Measurements from ENCODE around the gene PLSCR2.
A peak's percentile ranks its signal among the peaks of the same experiment; 100 is the strongest.
"Not testable (repeated sequence)": the region's sequence is repeated elsewhere in the genome, so short reads cannot be mapped to it uniquely, and the experiment has no call there.

The PLSCR2 gene

GRCh38 chr3:146469150-146470017 lies at the start of gene PLSCR2:
TSS of gene PLSCR2 (minus strand) at chr3:146469561. CDS start at chr3:146459904, 9,657 bp downstream.
- no peak for DNase-seq

DNA sequence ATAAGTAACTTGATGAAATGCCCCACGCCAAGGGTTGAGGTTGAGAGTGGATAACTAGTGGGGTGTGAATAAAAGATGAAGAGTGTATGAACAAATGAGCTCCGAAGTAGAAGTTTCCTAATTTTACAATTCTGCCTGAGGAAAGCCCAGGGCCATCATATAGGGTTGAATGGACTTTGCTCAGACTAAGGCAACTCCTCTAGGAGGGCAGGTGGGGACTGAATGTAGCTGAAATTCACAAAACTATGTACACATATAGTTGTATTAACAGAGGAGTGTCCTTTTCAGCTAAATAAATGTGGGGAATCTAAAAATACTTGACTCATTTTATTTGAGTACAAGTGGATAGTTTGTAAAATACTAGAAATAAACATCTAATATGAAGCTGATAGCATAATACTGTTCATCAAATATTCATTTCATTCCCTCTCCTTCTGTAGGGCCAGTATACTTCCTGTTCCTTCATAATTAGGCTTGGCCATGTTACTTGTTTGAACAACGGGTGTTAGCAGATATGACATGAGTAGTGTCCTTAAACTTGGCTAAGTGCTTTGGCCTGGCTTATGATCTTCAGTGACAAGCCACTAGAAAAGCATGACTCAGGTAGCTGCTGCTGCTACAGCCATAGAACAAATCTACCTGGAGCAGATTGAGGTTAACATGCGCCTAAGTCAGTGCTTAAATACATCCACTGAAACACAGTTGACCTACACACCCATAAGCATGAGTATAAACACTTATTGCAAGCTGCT lies 48.5 kb upstream of the PLSCR2 start:
- no peak for DNase-seq

- no peak for DNase-seq
Observed at GRCh38 chr3:146513386-146514051, 44.2 kb upstream of the PLSCR2 start.

DNA sequence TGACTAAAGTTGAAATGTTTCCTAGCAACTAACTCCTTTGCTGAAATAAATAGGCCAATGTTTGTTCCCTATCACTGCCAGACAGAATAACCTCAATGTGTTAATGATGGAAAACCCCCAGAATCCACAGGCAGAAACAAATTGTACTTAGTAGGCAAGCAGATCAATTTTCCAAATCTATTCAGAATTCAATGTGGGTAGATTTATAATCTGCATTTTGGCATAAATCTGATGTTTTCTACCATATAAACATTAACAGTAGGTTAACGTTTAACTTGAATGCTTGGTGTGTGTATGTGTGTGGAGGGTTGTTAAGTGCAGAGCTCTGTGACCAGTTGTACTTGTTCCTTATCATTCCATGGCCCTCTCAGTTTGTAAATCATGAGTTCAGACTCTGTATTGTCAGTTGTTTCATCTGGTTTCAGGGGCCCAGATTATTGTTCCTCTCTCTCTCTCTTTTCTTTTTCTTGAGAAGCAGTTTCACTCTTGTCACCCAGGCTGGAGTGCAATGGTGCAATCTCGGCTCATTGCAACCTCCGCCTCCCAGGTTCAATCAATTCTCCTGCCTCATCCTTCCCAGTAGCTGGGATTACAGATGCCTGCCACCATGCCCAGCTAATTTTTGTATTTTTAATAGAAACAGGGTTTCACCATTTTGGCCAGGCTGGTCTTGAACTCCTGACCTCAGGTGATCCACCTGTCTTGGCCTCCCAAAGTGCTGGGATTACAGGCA lies 42.2 kb upstream of the PLSCR2 start:
- no peak for DNase-seq

DNA sequence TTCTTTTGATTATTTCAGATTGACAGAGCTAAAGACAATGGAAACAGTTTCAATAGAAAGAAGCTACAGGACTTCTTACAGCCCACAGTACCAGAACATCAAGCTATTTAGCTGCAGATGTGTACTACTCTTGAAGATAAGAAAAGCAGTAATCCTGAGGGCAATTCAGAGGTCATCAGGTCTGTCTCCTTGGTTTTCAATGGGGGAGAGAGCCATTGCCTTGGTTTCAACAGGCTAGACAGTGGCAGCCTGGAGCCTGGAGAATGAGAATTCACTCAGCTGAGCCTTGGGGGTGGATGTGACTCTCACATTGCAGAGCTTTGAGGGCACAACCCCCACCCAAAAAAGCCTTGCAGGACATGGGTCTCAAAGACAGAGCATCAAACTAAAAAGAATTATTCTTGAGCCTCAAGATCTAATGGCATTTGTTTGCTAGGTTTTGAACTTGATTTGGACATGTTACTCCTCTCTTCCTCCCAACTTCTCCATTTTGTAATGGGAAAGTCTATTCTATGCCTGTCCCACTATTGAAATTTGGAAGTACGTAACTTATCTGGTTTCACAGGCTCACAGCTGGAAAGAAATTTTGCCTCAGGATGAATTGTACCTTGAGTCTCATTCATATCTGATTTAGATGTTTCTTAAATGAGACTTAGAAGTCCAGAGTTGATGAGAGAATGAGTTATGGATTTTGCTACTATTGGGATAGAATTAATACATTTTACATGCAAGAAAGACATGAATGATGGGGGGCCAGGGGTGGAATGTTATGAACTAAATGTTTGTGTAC lies 38.2 kb upstream of the PLSCR2 start:
- DNase-seq: no peak

DNA sequence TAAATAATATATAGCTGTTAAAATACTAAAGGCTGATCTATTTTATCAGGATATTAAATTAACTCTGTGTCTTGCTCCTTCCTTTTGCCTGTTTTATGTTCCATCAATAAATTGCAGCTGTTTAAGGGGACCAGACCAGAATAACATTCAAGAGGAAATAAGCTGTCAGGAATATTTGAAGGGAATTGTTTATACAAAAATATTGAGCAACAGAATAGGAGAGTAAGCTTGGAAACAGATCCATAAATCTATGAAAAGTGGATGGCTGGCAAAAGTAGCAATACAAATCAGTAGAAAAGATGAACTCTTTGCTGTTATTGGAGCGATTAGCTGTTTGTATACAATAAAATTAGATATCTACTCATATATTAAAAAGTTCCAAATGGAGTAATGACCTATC lies 36.2 kb upstream of the PLSCR2 start:
- DNase-seq: peak; percentile 19

DNA sequence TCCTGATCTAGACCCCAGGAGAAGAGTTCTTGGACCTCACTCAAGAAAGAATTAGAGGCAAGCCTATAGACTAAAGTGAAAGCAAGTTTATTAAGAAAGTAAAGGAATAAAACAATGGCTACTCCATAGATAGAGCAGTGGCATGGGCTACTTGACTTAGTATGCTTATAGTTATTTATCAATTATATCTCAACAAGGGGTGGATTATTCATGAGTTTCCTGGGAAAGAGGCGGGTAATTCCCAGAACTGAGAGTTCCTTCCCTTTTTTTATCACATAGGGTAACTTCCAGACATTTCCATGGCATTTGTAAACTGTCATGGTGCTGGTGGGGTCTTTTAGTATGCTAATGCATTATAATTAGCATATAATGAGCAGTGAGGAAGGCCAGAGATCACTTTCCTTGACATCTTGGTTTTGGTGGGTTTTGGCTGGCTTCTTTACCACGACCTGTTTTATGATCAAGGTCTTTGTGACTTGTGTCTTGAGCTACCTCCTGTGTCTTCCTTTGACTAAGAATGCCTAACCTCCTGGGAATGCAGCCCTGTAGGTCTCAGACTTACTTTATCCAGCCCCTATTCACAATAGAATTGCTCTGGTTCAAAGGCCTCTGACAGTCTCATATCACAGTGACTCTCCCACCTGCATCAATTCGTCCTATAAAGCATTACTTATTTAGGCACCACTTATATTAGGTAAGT lies 35.3 kb upstream of the PLSCR2 start:
- DNase-seq: no peak

DNA sequence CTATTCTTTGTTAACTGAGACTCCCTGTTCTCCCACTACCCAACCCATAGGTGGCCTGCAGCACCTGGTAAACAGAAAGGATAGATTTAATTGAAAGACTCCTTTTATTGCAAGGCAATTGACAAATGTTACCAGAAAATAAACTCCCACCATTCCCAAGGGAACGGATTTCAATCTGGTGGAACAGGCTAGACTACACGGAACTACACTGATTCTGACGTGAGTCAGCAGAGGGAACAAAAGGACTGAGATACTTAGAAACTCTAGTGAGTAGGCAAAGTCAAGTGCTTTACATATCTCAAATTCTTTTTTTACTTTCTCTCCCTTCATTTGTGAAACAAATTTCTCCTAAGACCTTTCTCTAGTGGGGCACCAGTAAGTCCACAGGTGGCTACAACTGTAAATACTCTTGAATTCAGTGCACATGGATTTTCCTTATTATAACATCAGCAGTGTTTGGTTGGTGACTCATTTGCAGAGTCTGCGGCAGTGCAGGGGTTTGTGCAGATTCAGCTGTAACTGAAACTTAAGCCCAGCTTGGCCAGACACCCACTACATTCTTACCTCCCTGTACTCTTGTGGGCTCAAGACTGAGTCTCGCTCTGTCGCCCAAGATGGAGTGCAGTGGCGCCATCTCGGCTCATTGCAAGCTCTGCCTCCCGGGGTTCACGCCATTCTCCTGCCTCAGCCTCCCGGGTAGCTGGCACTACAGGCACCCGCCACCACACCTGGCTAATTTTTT lies 34.3 kb upstream of the PLSCR2 start:
- peak; percentile 88 for DNase-seq

DNA sequence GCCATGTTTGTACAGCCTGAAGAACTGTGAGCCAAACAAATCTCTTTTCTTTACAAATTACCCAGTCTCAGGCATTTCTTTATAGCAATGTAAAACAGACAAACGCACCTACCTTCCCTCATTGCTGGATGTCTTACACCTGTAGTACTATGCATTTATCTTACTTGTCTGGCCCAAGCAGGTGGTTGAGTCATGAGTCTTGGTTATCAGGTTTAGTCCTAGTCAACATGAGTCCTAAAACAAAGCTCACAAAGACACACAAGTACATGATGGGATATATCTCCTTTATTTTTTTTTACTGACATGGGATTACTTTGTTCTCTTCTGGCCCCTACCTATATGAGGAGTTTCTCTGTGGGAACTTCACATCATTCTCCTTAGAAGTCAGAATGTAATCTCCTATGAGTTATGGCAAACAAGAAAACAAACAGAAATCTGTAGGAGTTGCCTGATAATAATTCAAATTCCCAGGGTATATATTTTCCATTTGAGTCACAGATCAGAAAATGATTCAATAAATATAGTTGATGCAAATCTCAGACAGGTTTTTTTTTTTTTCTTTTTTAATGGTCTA lies 33.6 kb upstream of the PLSCR2 start:
- no peak for DNase-seq

- no peak for DNase-seq
Observed at GRCh38 chr3:146501752-146502151, 32.4 kb upstream of the PLSCR2 start.

DNA sequence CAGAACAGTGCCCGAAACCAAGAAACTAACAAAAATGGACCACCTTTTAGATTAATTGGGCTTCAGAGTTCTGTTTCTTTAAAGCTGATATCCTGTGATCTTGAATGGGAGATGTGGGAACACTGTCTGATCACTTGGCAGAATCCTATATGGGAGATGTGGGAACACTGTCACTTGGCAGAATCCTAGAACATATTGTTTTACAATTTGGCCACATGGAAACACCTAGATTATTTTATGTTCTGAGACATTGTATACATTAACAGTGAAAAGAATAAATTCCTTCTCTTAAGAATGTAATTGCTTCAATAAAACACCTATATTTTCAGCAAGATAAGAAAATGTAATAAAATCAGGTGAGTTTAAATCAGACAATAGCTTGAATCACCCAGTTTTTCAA lies 30.3 kb upstream of the PLSCR2 start:
- DNase-seq: no peak

DNA sequence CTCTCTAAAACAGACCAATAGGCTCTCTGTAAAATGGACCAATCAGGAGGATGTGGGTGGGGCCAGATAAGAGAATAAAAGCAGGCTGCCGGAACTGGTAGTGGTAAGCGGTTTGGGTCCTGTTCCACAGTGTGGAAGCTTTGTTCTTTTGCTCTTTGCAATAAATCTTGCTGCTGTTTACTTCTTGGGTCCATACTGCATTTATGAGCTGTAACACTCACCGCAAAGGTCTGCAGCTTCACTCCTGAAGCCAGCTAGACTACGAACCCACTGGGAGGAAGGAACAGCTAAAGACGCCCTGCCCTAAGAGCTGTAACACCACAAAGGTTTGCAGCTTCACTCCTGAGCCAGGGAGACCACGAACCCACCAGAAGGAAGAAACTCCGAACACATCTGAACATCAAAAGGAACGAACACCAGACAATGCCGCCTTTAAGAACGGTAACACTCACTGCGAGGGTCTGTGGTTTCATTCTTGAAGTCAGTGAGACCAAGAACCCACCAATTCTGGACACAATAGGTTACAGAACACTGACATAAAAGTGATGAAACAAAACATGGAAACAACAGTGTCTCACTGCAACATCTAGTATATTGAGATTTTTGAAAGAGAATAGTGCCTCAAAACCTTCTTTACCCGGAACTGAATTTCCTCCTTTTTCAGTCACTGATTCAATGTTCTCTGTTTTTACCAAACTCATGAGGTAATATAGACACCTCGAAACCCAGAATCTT lies 28.8 kb upstream of the PLSCR2 start:
- DNase-seq: no peak

GRCh38 chr3:146497145-146497843 lies 27.9 kb upstream of the PLSCR2 start:
- not testable (repeated sequence) for DNase-seq

DNA sequence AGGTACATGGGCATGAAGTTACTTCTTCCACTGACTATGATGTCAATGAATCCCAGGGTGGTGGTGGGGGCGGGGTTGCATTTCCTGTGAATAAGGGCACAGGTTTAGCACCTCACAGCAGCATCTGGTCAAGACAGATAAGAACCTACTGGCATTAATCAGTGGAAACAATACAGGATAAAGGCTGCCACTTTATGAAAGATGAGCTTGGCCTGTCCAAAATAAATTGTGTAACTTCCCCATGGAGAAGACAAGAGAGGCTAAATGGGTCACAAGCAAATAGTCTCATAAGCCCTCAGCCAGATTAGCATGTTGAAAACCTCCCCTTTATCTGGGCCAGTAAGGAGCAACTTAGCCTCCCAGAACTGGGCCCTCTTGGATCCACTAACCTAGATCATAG lies 27.4 kb upstream of the PLSCR2 start:
- no peak for DNase-seq

DNA sequence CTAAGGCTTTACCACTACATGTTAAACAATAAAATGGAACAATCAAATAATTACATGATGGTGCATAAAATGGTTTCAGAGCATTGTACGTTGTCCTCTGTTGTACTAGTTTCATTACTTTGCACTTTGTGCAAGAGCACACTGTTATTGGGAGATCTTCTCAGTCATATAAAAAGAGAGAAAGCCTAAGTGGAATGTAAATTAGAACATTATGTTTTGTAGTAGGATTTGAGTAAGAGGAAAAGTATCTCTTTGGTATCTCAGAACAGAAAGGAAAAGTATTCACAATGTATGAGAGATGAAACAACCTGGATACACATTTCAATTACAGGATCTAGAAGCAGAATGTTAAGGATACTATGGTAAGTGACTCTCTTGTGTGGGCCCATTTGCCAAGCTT lies 26.9 kb upstream of the PLSCR2 start:
- DNase-seq: peak; percentile 24

DNA sequence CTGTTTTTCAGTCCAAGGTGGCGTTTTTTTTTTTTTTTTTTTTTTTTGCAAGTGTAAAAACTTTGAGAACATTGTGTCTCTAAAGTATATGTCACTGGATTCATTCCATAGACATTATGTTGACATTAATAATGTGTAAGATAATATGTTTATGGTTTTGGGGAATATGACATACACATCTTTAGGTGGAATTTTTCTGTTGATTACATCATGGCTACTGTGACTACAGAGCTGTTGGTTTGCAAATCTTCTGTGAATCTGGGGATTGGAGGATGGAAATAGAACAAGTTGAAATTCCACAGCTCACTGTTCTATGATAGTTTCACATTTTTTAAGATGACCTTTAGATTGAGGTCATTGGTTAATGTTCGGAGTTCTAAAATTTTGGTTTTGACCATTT lies 24.4 kb upstream of the PLSCR2 start:
- peak; percentile 39 for DNase-seq

DNA sequence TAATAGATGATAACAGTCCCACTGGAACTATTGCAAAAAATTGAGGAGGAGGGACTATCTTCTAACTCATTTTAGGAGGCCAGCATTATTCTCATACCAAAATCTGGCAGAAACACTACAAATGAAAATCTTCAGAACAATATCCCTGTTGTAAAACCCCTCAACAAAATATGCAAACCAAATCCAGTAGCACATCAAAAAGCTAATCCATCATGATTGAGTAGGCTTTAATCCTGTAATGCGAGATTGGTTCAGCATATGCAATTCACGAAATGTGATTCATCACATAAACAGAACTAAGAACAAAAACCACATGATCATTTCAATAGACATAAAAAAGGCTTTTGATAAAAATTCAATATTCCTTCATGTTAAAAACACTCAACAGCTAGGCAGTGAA lies 23.9 kb upstream of the PLSCR2 start:
- peak; percentile 64 for DNase-seq

DNA sequence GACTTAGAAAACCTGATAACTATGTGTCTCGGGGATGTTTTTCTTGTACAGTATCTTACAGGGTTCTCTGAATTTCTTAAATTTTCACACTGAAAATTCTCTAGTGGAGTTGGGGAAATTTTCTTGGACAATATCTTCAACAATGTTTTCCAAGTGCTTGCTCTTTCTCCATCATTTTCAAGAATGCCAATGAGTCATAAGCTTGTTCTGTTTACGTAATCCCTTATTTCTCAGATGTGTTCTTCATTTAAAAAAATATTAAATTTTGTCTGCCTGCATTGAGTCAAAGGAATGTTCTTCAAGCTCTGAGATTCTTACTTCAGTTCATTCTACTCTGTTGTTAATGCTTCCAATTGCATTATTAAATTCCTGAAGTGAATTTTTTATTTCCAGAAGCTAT lies 21.9 kb upstream of the PLSCR2 start:
- peak; percentile 57 for DNase-seq

GRCh38 chr3:146485297-146485696 lies 15.9 kb upstream of the PLSCR2 start:
- no peak for DNase-seq

Measured in fibroblast of skin of right quadriceps (primary cell).